NCI-H1930 (cell line): Measurements from ENCODE around the gene PCDHGB6.
"Not testable (repeated sequence)": the region's sequence is repeated elsewhere in the genome, so short reads cannot be mapped to it uniquely, and the experiment has no call there.

Experiments
- DNase-seq, 2 experiments: peaks; one replicate each; lab custom pipeline; 2025; lab: John Stamatoyannopoulos, UW

Gene PCDHGB6

DNA sequence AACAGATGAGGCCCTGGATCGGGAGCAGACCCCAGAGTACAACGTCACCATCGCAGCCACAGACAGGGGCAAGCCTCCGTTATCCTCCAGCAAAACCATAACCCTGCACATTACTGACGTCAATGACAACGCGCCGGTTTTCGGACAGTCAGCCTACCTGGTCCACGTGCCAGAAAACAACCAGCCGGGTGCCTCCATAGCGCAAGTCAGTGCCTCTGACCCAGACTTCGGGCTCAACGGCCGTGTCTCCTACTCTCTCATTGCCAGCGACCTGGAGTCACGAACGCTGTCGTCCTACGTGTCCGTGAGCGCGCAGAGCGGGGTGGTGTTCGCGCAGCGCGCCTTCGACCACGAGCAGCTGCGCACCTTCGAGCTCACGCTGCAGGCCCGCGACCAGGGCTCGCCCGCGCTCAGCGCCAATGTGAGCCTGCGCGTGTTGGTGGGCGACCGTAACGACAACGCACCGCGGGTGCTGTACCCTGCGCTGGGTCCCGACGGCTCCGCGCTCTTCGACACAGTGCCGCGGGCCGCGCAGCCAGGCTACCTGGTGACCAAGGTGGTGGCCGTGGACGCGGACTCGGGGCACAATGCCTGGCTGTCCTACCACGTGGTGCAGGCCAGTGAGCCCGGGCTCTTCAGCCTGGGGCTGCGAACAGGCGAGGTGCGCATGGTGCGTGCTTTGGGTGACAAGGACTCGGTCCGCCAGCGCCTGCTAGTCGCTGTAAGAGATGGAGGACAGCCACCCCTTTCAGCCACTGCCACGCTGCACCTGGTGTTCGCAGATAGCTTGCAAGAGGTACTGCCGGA, 11.5 kb downstream of the PCDHGB6 start:
- no peak for DNase-seq

DNA sequence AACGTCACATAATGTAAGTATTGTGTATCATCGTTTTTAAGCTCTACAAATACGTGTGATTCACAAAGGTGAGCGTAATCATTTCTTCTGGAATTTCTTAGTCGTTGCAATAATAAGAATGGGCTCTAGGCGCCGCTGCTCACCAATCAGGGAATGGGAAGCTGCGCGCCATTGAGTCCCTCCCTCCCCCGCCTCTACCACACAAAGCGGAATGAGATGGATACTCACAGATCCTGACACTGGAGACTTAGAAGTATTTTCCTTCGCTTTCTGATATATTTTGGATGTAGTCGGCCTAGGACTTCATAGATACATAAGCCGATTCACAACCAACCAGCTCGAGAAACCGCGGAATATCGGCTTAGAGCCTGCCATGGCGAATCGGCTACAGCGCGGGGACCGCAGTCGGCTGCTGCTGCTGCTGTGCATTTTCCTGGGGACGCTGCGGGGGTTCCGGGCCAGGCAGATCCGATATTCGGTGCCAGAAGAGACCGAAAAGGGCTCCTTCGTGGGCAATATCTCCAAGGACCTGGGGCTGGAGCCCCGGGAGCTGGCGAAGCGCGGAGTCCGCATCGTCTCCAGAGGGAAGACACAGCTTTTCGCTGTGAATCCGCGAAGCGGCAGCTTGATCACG, 13.2 kb downstream of the PCDHGB6 start, which contains the start of gene PCDHGA11:
PCDHGA11 (plus strand) TSS at position 197 of the 634 bp plus-strand sequence; CDS start at position 374, 177 bp downstream.
- DNase-seq: no peak

DNA sequence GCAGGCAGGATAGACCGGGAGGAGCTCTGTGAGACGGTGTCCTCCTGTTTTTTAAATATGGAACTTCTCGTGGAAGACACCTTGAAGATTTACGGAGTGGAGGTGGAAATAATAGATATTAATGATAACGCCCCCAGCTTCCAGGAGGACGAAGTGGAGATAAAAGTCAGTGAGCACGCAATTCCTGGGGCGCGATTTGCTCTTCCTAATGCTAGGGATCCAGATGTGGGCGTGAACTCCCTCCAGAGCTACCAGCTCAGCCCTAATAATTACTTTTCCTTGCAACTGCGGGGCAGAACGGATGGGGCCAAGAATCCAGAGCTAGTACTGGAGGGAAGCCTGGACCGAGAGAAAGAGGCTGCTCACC, 13.7 kb downstream of the PCDHGB6 start:
- no peak for DNase-seq

DNA sequence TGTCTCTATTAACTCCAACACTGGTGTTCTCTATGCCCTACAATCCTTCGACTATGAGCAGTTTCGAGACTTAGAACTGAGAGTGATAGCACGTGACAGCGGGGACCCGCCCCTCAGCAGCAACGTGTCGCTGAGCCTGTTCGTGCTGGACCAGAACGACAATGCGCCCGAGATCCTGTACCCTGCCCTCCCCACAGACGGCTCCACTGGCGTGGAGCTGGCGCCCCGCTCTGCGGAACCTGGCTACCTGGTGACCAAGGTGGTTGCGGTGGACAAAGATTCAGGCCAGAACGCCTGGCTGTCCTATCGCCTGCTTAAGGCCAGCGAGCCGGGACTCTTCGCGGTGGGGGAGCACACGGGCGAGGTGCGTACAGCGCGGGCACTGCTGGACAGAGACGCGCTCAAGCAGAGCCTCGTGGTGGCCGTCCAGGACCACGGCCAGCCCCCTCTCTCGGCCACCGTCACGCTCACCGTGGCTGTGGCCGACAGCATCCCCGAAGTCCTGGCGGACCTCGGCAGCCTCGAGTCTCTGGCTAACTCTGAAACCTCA, 15.0 kb downstream of the PCDHGB6 start:
- no peak for DNase-seq

DNA sequence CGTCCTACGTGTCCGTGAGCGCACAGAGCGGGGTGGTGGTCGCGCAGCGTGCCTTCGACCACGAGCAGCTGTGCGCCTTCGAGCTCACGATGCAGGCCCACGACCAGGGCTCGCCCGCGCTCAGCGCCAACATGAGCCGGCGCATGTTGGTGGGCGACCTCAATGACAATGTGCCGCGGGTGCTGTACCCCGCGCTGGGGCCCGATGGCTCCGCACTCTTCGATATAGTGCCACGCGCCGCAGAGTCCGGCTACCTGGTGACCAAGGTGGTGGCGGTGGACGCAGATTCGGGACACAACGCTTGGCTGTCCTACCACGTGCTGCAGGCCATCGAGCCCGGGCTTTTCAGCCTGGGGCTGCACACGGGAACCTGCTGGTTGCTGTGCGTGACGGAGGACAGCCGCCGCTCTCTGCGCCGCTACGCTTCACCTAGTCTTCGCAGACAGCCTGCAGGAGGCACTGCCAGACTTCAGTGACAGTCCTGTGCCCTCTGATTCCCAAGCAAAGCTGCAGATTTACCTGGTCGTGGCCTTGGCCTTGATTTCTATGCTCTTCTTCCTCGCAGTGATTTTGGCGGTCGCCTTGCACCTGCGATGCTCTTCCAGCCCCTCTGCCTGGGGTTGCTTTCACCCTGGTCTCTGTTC, 20.1 kb downstream of the PCDHGB6 start:
- no peak for DNase-seq

GRCh38 chr5:141430332-141431113, 22.7 kb downstream of the PCDHGB6 start, which contains the start of gene PCDHGA12:
Gene PCDHGA12, plus strand, starts transcription at chr5:141430507. Its CDS starts 253 bp downstream, at chr5:141430760.
- DNase-seq: no peak

DNA sequence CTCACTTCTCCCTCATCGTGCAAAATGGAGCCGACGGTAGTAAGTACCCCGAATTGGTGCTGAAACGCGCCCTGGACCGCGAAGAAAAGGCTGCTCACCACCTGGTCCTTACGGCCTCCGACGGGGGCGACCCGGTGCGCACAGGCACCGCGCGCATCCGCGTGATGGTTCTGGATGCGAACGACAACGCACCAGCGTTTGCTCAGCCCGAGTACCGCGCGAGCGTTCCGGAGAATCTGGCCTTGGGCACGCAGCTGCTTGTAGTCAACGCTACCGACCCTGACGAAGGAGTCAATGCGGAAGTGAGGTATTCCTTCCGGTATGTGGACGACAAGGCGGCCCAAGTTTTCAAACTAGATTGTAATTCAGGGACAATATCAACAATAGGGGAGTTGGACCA, 23.5 kb downstream of the PCDHGB6 start:
- no peak for DNase-seq

DNA sequence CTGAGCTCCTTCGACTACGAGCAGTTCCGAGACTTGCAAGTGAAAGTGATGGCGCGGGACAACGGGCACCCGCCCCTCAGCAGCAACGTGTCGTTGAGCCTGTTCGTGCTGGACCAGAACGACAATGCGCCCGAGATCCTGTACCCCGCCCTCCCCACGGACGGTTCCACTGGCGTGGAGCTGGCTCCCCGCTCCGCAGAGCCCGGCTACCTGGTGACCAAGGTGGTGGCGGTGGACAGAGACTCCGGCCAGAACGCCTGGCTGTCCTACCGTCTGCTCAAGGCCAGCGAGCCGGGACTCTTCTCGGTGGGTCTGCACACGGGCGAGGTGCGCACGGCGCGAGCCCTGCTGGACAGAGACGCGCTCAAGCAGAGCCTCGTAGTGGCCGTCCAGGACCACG, 24.5 kb downstream of the PCDHGB6 start:
- not testable (repeated sequence) for DNase-seq

GRCh38 chr5:141432726-141433125, 24.9 kb downstream of the PCDHGB6 start:
- DNase-seq: not testable (repeated sequence)

GRCh38 chr5:141434006-141434405, 26.2 kb downstream of the PCDHGB6 start:
- no peak for DNase-seq

DNA sequence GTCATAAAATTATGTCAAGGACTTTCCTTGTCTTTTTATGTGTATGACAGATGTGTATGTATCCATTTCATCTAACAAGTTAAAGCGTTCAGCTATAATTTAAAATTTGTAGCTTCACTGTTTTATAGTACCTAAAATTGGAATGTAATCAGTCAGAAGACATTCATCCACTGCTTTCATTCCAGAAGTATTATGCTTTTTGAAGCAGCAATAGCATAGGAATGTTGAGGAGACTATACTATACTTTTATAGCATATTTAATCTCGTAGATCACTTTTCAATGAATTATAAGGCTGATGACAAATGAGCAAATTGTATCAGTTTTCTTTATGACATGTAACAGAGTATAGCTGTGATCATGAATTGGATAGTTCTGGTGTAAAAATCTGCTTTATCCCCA, 29.4 kb downstream of the PCDHGB6 start:
- DNase-seq: no peak

DNA sequence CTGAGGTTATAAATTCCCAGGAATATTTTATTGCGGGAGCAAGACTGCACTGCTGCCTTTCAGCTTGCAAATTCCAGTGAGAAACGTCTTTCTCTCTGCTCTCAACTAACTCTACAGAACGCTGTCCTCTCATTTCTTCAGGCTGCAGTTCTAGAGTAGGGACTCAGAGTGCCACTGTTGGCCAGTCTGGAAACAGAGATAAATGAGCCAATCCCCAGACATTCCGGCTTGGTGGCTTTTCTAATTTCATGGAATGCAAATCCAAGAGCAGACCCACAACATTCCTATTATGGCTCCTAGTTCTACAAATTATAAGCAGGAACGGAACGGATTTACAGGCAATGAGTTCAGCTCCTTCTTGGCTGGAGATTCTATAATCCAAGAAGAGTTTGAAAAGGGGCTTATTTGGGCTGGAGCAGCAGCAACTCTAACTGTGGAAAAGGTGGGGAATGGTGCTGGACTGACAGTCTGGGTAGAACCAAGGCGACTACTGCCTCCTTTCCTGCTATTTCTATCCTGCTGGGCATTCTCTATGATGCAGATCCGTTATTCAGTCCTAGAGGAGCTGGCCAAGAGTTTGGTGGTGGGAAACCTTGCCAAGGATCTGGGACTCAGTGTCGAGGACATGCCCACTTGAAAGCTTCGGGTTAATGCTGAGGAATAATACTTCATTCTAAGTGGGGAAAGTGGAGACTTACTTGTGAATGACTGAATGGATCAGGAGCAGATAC, 31.8 kb downstream of the PCDHGB6 start:
- no peak for DNase-seq

DNA sequence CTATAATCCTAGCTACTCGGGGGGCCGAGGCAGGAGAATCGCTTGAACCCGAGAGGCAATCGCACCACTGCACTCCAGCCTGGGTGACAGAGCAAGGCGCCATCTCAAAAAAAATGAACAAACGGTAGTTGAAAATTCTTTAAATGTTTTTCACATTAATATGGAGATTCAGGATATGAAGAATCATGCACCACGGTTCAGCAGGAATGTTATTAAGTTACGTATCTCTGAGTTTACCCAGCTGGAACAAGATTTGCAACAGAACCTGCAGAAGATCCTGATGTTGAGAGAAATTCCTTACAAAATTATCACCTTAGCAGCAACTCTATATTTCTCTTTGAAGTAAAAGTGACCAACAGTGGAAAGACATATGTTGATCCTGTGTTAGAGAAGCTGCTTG, 32.5 kb downstream of the PCDHGB6 start:
- DNase-seq: no peak

GRCh38 chr5:141441571-141442170, 33.9 kb downstream of the PCDHGB6 start:
- no peak for DNase-seq
